C4-2B (cell line): ENCODE results near the gene NPAS3.

Experiments used
- H3K27ac ChIP-seq: fragments of 450-650 bp; 2 replicates; pipeline ENCODE4 v1.5.1; 2017
- CTCF ChIP-seq: fragments of 450-650 bp; conservative IDR thresholded peaks from 2 replicates; pipeline ENCODE4 v1.5.1; 2017; ENCODE audit warnings: mild to moderate bottlenecking
- ZFX ChIP-seq: fragments of 450-650 bp; IDR thresholded peaks from 2 replicates; pipeline ENCODE4 v1.6.1; 2017

Gene NPAS3

GRCh38 chr14:33219957-33220356, 281.3 kb downstream of the NPAS3 start:
- H3K27ac ChIP-seq, result no peak overlapping the region
- TF ChIP-seq CTCF, result no peak; the same call in 1 of the 2 replicates
- TF ChIP-seq ZFX, result no peak

DNA sequence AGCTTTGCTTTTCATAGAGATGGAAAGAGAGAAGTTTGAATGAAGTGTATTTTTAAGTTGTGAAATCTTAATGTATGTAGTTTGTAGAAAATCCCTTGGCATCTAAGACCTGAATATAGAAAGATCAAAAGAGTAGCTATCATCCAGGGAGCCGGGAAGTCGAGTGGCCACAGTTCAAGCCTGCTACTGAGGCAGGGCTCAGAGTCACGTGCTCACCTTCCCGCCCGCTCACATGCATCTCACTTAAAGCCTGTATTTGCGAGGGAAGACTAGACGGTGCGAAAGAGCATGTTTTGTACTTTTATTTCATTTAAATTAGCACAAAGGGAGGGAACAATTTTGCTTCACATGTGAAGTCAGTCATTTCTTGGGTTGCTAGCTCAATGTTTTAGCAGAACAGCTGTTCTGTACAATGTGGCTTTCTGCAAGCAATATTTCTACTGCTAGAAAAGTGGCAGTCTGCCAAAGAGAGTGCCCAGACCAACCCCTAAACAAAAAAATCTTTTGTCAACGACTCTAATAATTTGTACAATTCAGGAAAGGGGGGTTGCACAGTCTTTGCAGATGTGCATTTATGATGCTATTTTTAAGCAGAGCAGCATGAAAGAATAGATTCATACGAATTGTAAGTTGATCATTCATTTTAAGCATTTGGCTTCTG, 290.7 kb downstream of the NPAS3 start:
- TF ChIP-seq CTCF (no peak), ZFX (no peak)
- H3K27ac ChIP-seq, result no peak overlapping the region

DNA sequence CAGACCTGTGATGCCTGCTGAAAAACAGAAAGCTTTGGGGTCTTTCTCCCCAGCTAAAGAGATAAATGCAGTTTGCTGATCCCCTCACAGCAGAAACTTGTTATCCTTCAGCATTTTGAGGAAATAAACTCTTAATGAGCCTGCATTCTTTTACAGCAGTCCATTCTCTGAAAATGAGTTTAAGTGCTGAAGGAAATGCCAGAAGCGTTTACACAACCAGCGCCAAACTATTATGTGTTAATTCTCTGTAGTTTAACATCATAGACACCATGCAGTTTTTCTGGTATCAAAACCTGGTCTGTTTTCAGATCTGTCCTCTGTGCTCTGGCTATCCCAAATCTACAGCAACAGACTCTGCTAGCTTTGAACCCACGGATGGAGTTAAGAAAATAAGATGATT, 291.3 kb downstream of the NPAS3 start:
- TF ChIP-seq ZFX (no peak), CTCF (no peak)
- H3K27ac ChIP-seq, result no peak overlapping the region

DNA sequence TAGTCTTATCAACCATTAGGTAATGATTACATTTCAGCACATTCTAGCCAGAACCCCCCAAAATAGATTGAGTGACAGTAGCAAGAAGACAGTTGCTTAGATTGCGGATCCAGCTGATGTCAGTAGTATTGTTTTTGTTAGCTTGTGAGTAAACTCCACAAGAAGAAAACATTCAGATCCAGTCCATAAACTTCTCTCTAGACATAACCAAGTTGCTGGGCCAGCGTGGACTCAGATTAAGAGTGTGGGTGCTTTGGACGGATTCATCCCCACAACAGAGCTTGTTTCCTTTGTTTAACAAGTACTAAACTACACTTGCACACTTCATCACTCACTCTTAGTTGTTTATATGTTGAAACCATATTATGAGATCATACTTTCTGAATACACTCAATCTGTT, 293.4 kb downstream of the NPAS3 start:
- no peak for TF ChIP-seq CTCF
- no peak for TF ChIP-seq ZFX
- H3K27ac ChIP-seq, result no peak overlapping the region

- H3K27ac ChIP-seq, result no peak overlapping the region
- TF ChIP-seq ZFX, result no peak
- TF ChIP-seq CTCF, result no peak
Observed at GRCh38 chr14:33237115-33237740, 298.5 kb downstream of the NPAS3 start.

DNA sequence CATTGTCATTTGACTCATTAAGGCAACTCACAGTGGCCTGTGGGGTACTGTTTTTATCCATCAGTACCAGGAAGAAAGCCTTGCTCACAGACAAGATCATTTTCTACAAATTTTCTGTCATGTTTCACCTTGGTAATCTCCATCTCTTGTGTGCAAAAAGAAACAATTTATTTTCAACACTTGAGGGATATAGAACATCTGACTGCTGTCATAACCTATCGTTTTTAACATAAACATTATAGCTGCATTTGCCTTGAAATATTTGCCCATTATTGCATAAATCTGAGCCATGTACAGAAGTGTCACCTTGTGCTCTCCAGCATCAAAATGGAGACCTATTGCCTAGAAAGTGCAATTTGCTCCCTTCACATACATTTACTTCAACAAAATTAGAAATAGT, 300.8 kb downstream of the NPAS3 start:
- TF ChIP-seq CTCF (no peak), ZFX (no peak)
- H3K27ac ChIP-seq, result no peak overlapping the region

GRCh38 chr14:33240466-33240865, 301.8 kb downstream of the NPAS3 start:
- TF ChIP-seq CTCF, result no peak
- no peak for TF ChIP-seq ZFX

More at GRCh38 chr14:33240466-33240865, 301.8 kb downstream of the NPAS3 start:
- H3K27ac ChIP-seq, result no peak overlapping the region
